ENCODE measurements around the gene BPIFB2. TPM values are rescaled to one million over a fixed set of nuclear protein-coding genes. Genes with fewer than 3 reads are reported as not detected.

Gene BPIFB2
- total RNA-seq, 4 donors from 2014 or later: not detected

DNA sequence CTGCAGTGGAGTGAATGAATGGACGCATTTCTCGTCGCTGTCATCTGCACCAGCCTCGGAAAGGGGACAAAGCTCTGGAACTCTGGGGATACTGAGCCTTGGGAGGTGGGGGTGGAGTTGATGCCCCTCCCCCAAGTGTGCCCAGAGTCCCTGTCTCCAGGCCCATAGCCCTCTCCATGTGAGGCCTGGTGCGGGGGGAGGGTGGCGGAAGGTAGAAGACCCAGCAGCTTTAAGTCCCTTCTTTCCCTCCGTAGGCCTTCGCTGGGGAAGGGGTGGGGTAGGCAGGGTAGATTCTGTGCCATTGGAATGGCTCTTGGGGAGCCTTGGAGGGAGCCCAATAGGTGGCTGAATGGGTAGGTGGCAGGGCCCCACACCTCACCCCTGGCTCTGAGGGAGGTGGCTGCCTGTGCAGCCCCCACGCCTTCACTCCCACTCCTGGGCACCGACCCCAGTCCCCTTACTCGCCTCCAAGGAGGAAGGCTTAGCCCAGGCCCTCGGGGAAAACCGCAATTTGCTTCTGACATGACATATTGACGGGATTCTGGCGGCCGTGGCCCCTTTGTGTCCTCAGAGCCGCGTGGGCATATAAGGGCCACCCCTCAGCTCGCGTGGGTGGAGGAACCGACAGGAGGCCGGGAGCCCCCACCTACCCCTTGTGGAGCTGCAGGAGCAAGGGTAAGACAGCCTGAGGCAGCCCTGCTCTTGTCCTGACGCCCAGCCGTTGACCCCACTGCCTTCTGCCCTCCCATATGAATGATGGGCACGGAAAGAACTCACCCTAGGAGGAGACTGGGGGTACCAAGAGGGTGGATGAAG, 46.0 kb downstream of the BPIFB2 start, which contains the start of gene BPIFB3:
Gene BPIFB3, plus strand, starts transcription at position 613 of the 816 bp plus-strand sequence. CDS start 1,533 bp downstream, outside the sequence.
- Histone ChIP-seq H3K36me3 (no peaks in the 10 kb centered on the region), H3K9me3 (no peaks in the 10 kb centered on the region), H3K27ac (no peak within 1 kb of the TSS), H3K4me3 (replicated peaks in 1 of 3) (no peak within 1 kb of the TSS), H3K27me3 (no peaks in the 10 kb centered on the region), H3K4me1 (no peaks in the 10 kb centered on the region)
- intact Hi-C loops (cut with DNase I): no loop called here
- no peak for TF ChIP-seq CTCF (IDR thresholded peaks at IDR 0.05)
- no peak for TF ChIP-seq POLR2A (IDR thresholded peaks at IDR 0.05)
- DNase-seq: no peak
- WGBS, 2 donors: 78 to 93% methylated on average over 11 to 23 of the region's 25 CpGs

GRCh38 chr20:33054381-33054780, 46.9 kb downstream of the BPIFB2 start:
- TF ChIP-seq POLR2A (IDR thresholded peaks at IDR 0.05) (no peak), CTCF (IDR thresholded peaks at IDR 0.05) (no peak)
- intact Hi-C loops (cut with DNase I): no loop called here
- no peak overlapping the region for H3K4me3 ChIP-seq (replicated peaks in 1 of 3)
- H3K27me3 ChIP-seq: no peaks in the 10 kb centered on the region
- 91 to 92% methylated on average over 7 of the region's 7 CpGs for WGBS, 2 donors
- no peaks in the 10 kb centered on the region for H3K4me1 ChIP-seq
- no peaks in the 10 kb centered on the region for H3K9me3 ChIP-seq
- H3K36me3 ChIP-seq: no peaks in the 10 kb centered on the region
- DNase-seq: no peak
- H3K27ac ChIP-seq: no peak overlapping the region

- WGBS, 2 donors: 76 to 88% methylated on average over 2 of the region's 2 CpGs
- no peak for TF ChIP-seq POLR2A (IDR thresholded peaks at IDR 0.05)
- no peak for TF ChIP-seq CTCF (IDR thresholded peaks at IDR 0.05)
- intact Hi-C loops (cut with DNase I): no loop called here
Observed at GRCh38 chr20:33054791-33055190, 47.3 kb downstream of the BPIFB2 start.

GRCh38 chr20:33059136-33059535, 51.6 kb downstream of the BPIFB2 start:
- Histone ChIP-seq H3K9me3 (no peaks in the 10 kb centered on the region), H3K27ac (no peak overlapping the region), H3K4me3 (replicated peaks in 1 of 3) (no peak overlapping the region), H3K27me3 (no peaks in the 10 kb centered on the region), H3K4me1 (peaks cover 12 to 19% of the 10 kb centered on the region in 2 donors), H3K36me3 (no peaks in the 10 kb centered on the region)
- no peak for TF ChIP-seq CTCF (IDR thresholded peaks at IDR 0.05)
- no peak for TF ChIP-seq POLR2A (IDR thresholded peaks at IDR 0.05)
- intact Hi-C loops (cut with DNase I): no loop called here
- WGBS, 2 donors: 69 to 84% methylated on average over 6 to 7 of the region's 7 CpGs
- DNase-seq: no peak

More at GRCh38 chr20:33054791-33055190, 47.3 kb downstream of the BPIFB2 start:
- DNase-seq: no peak
- H3K9me3 ChIP-seq: no peaks in the 10 kb centered on the region
- no peaks in the 10 kb centered on the region for H3K27me3 ChIP-seq
- H3K27ac ChIP-seq: no peak overlapping the region
- H3K4me1 ChIP-seq: no peaks in the 10 kb centered on the region
- no peak overlapping the region for H3K4me3 ChIP-seq (replicated peaks in 1 of 3)
- no peaks in the 10 kb centered on the region for H3K36me3 ChIP-seq

GRCh38 chr20:33059741-33060390, 52.4 kb downstream of the BPIFB2 start:
- WGBS, 2 donors: 96 to 97% methylated on average over 17 to 20 of the region's 22 CpGs
- Histone ChIP-seq H3K4me3 (replicated peaks in 1 of 3) (no peak overlapping the region), H3K9me3 (no peaks in the 10 kb centered on the region), H3K36me3 (no peaks in the 10 kb centered on the region), H3K27me3 (no peaks in the 10 kb centered on the region), H3K4me1 (peaks cover 17 to 26% of the 10 kb centered on the region in 2 donors), H3K27ac (no peak overlapping the region)
- DNase-seq: no peak
- TF ChIP-seq POLR2A (IDR thresholded peaks at IDR 0.05) (no peak), CTCF (IDR thresholded peaks at IDR 0.05) (no peak)
- intact Hi-C loops (cut with DNase I): no loop called here

Data from thyroid gland (tissue), 4 donors.